ENCODE data around the gene HEATR9.
"Not testable (repeated sequence)": the region's sequence is repeated elsewhere in the genome, so short reads cannot be mapped to it uniquely, and the experiment has no call there.

HEATR9 gene, protein sequence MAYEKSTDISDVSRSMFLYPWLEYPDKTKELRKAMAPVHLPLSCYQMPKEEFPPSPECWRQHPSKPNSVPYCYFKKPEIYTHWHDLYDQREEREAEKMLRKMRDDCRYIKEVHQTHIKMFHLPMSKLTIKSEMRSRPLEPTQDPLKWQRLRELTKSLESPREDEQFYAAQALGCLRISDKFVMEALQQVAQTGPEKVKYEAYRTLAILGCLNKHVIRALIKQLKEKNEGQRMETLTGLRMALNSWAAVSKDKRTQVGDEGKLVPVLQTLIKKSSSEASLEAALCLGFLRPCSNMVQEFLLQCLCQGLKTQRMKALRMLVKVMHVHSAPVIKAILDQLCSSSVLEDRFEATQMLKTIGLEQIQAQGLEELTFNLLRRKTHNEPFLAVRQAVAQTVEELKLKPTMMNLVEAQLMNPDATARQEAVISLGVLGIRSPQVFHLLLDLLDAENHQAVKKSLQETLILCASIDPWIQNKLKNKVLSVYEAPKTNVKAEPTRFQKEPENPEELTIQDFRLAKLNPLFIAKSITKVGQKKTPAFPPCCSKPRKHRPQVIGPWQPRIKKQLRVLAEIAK

DNA sequence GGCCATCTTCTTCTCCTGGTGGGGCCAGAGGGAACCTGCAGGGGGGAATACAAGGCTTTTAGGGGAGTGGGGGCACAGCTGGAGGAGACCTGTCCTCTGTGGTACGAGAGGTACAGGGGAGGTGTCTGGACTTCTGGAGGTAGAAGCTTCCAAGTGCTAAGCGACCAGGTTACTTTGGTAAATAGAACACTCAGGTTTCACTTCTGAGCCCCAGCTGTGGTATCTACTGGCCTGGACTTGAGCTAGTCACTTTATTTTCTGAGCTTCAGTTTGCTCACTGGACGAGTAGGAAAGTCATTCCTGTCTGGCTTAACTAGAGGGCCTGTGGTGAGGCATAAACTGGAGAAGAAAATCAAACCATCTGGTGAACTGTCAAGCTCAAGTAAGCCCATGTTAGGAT is at the start of gene HEATR9:
TSS of gene HEATR9 (minus strand) at position 155 of the 400 bp plus-strand sequence. CDS start at position 6, 149 bp downstream.
- FAIRE-seq = no peak

- no peak for FAIRE-seq
Observed at GRCh38 chr17:35917519-35918213, 49.0 kb upstream of the HEATR9 start.

DNA sequence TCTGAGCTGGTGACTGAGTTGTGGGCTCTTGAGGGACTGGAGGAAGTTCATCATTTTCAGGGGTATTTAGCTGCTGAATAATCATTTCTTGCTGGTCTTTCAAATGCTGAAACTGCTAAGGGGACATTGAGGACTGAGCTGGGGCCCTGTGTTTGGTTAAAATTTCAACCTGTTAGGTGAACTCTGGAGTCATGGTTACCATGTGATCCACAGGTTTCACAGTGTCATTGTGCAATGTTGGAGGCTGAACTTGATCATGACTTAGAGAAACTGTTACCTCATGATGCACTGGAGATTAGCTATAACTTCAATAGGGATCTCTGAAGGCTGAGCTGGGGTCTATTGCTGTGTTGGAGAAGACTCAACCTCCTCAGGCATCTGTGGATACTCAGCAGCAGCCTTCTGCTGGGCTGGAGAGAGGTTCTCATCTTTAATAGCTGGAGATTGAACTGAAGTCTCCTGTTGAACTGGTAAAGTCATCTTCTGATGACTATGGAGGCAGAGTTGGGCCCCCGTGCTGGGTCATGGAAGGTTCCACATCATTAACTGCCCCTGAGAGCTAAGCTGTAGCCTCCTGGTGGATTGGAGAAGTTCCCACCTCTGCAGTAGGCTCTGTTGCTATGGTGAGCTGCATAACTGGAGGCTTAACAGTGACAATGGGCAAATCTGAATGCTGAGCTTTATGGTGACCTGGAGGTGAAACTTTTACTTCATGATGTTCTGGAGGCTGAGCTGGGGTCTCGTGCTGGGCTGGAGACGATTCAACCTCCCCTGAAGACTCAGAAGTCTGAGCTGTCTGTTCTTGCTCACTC is 46.7 kb upstream of the HEATR9 start:
- no peak for FAIRE-seq

GRCh38 chr17:35914354-35914753 is 45.7 kb upstream of the HEATR9 start:
- no peak for FAIRE-seq

DNA sequence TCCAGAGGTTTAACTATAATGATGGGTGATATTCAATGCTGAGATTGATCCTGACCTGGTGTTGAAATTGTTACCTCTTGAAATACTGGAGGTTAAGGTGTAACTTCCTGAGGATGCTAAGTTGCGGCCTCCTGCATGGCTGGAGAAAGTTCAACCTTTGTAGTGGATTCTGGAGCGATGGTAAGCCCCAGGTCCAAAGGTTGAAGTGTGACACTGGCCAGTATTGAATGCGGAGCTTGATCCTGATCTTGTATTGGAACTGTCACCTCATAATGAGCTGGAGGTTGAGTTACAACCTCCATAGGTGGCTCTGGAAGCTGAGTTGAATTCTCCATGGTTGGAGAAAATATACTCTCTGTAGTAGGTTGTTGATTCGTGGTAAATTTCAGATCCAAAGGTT is 44.9 kb upstream of the HEATR9 start:
- FAIRE-seq = no peak

- no peak for FAIRE-seq
Observed at GRCh38 chr17:35912942-35913341, 44.3 kb upstream of the HEATR9 start.

DNA sequence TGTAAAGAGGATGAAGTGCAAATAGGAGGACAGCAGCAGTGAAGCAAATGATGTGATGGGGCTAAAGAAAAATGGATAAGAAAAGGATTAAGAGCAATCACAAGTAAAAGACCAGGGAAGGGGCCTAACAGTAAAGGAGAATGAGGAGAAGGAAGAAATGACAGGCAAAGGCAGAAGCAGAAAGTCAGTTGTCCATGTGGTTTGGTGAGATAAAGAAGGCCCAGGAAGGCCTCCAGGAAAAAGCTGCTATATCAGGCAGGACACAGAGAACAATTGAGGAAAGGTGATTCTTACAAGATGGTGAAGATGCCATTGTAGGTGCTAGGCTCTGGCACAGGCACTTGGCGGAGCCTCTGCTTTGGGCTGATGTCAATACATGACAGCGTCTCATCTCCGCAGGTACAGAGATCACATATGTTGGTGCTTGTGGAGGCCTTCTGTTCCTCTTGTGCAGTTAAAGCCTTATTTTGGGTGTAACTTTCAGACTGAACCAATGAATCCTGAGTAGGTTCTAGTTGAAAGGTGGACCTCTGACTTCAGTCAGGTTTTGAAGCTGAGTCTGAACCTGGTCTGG is 43.7 kb upstream of the HEATR9 start:
- FAIRE-seq = no peak

DNA sequence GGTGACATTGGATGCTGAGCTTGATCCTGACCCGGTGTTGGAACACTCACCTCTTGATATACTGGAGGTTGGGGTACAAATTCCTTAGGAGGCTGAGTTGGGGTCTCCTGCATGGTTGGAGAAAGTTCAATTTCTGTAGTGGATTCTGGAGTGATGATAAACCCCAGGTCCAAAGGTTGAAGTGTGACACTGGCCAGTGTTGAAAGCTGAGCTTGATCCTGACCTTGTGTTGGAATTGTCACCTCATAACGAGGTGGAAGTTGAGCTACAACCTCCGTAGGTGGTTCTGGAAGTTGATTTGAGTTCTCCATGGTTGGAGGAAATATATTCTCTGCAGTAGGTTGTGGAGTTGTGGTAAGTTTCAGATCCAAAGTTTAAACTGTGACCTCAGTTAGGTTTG is 40.7 kb upstream of the HEATR9 start:
- no peak for FAIRE-seq

GRCh38 chr17:35907691-35908090 is 39.0 kb upstream of the HEATR9 start:
- no peak for FAIRE-seq

- no peak for FAIRE-seq
Observed at GRCh38 chr17:35906926-35907637, 38.4 kb upstream of the HEATR9 start.

GRCh38 chr17:35906191-35906925 is 37.7 kb upstream of the HEATR9 start:
- FAIRE-seq = no peak

GRCh38 chr17:35903451-35903850 is 34.8 kb upstream of the HEATR9 start:
- FAIRE-seq = no peak

- FAIRE-seq = no peak
Observed at GRCh38 chr17:35901631-35902175, 33.0 kb upstream of the HEATR9 start.

DNA sequence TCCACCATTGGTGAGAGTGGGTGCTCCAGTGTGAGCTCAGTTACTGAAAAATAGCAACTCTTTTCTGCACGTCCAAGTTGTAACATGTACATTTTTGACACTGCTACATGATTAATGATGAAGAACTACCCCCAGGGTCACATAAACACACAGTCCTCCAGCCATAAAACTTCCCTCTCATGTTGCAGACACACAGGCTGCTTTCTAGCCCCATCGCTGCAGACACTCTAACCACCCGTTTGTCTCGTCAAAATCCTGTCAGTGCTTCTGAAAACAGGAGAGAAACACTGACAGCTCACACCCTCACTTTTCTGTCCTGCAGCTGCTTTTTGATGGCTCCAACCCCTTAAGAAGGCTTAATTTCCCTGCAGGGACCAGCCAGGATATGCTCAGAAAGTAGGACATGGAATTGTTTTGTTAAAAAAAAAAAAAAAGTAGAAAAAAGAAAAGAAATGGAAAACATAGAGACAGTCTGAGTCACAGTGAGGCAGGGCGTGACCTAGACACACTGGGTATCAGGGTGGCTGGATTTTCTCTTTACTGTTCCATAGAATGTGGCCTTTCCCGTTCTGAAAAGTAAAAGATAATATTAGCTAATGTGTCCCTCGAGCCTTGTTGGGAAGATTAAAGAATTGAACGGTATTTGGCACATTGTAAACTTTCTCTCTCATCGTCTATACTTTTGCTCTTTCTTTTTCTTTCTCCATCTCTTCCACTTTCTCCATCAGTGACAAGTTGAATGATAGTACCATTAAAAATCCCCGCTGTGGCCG is 32.2 kb upstream of the HEATR9 start:
- no peak for FAIRE-seq

GRCh38 chr17:35900280-35900679 is 31.6 kb upstream of the HEATR9 start:
- FAIRE-seq = no peak

- no peak for FAIRE-seq
Observed at GRCh38 chr17:35898283-35899070, 29.8 kb upstream of the HEATR9 start.

- FAIRE-seq = not testable (repeated sequence)
Observed at GRCh38 chr17:35897772-35898171, 29.1 kb upstream of the HEATR9 start.

GRCh38 chr17:35895636-35896587 is 27.2 kb upstream of the HEATR9 start:
- no peak for FAIRE-seq

Data from TTC549 (cell line).